Measurements from ENCODE around the gene ONECUT2.
"Not testable (repeated sequence)": the region's sequence is repeated elsewhere in the genome, so short reads cannot be mapped to it uniquely, and the experiment has no call there.

Gene ONECUT2

DNA sequence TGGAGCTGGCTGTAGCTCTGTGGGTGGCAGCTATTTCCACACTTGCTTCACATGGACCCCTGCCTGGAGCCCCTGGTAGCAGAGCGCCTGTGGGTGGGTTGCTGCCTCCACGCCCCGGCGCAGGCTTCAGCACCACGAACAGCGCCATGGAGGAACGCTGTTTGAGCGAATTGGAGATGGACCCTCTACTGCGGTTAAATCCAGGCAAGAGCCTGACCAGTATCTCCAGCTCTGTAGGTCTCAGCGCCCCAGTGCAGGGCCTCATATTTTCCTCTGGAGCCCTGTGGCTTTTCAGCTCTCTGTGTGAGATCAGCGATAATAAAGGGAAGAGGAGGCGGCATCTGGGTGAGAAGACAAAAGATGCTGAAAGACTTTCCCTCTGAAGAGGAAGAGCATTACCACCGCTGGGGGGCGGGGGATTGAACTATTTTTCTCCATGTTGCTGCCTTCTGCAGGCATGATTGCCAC is 12.0 kb downstream of the ONECUT2 start:
- no peak for DNase-seq

DNA sequence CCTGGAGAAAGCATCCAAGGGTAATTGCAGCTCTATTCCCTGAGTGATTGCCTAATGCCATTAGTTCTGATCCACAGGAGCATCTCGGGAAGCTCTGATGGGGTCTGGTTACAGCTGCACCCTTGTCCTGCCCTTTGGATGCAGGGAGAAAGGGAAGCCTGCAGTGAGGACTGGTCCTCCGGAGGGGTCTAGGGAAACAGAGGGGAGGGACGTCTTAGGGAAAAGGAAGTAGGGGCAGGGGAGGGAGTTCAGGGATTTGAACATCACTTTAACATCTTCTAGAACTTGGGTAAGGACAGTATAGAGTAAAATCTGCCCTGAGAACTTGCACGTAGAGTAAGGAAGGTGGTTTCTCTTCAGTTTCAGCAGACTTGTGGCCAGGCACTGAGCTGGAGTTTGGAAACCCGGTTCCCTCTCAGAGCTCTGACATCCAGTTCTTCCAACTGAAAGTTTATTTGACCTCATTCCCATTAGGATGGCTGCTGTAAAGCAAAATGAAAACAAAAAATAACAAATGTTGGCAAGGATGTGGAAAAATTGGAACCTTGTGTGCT is 20.5 kb downstream of the ONECUT2 start:
- no peak for DNase-seq

DNA sequence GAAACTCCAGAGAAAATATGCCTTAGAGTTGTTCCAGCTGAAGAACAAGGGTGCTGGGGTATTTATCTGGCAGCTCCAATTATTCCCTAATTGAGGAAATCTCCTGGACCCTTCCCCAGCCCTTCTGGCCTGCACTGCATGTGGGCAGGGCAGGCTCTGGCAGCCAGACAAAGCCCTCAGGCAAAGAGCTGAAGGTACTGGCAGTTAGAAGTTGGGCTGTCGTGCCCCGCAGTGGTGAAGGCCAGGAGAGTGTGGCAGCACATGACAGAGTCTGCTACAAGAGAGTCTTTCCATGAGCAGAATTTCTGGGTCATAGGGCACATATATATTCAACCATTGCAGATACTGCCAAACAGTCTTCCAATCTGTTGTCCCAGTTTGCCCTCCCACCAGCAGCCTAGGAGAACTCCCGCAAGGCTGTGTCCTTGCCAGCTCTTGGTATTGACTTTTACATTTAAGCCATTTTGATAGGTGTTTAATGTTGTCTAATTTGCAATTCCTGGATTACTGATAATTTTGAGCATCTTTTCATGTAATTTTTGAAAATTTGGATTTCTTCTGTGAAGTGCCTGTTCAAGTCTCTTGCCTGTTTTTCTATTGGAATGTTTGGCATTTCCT is 26.6 kb downstream of the ONECUT2 start:
- DNase-seq: no peak

DNA sequence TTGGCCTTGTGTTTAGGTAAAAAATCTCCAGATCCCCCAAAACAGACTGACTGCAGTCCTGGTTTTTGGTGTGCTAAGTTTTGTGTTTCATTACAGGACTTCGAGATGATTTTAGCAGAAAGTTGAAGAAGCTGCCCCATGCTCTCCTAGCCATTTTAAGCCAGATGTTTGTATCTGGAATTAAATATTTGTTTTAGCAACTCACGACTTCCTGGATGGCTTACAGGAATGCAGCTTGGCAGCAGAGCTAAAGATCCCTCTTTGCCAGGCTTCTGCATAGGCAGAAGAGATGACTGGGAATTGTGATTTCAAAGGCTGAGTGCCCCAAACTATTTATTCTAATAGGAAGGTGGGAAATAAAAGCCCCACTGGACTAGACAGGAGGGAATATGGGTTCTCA is 31.1 kb downstream of the ONECUT2 start:
- no peak for DNase-seq

GRCh38 chr18:57466745-57467409 is 31.7 kb downstream of the ONECUT2 start:
- DNase-seq: no peak

DNA sequence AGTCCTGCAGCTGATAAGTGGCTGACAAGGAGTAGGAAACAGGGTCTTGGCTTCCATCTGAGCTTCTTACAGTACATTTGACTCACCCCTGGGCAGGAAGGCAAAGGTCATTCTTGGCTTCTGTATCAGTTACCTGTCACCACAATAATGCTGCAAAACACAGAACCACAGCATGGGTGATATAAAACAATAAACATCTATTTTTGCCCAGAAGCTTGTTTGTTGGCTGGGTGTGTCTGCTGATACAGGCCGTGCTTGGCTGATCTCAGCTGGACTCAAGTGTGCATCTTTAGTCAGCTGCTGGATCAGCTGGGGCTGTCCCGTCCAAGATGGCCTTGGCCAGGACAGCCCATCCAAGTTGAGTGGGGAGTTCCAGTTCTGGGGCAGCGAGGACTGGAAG is 34.7 kb downstream of the ONECUT2 start:
- no peak for DNase-seq

DNA sequence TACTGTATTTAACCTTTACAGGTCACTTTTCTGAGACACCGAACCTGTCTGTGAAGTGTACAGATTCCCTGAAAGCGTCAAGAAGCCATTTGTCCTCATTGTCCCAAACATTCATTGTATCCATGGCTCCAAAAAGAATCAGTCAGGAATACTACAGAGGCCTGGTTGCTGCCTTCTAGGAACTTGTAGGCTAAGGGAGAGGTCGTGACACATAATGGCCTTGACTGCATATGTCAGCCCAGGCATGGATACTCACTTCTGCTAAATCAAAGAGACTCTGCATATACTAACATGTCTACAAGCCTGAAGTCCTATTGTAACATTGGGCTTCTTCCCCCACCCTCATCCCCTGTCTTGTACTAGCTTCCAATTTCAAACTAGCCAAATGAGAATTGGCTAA is 40.2 kb downstream of the ONECUT2 start:
- no peak for DNase-seq

GRCh38 chr18:57475903-57476302 is 40.7 kb downstream of the ONECUT2 start:
- DNase-seq: no peak

GRCh38 chr18:57480733-57481132 is 45.6 kb downstream of the ONECUT2 start:
- DNase-seq: no peak

GRCh38 chr18:57497372-57498294 is 62.5 kb downstream of the ONECUT2 start:
- no peak for DNase-seq

DNA sequence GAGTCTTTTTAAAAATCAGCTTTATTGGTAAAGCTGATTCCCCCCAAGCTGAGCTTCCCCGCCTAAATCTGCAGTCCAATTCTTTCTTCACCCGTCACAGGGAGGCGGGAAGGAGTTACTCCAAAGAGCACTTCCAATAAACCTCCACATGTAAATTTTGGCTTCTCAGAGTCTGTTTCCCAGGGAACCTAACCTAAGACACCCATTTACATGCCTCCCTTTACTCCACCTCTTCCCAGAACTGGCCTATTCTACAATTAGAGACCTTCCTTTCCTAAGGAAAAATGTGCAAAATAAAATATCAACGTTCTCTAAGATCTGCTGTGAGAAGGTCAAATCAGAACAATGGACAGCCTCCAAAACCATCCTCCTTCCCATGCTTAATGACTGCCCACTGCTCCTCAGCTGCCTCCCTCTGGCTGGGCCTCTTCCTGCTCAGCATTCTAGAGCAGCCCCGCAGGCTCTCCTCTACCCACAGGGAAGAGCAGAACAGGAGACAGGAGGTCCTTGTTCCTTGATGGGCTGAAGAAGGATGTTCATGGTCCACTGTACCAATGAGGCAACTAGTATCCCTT is 63.6 kb downstream of the ONECUT2 start:
- no peak for DNase-seq

GRCh38 chr18:57502624-57503023 is 67.5 kb downstream of the ONECUT2 start:
- no peak for DNase-seq

DNA sequence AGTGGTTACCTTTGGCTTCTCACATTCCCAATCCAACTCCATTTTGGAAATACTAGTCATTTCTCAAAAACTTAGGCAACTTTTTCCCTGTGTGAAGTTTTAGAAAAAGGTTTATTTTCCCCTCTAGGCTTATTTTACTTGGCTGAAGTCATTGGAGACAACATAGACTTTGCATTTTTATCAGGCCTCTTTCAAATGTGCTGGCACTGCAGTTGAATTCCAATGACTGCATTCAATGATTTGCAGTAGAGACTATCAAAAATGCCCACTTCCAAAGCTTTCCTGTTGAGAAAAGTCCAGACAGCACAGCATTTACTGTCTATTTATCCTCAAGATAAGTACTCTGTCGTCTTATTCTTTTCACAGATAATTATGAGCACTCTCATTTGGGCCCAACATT is 70.1 kb downstream of the ONECUT2 start:
- no peak for DNase-seq

DNA sequence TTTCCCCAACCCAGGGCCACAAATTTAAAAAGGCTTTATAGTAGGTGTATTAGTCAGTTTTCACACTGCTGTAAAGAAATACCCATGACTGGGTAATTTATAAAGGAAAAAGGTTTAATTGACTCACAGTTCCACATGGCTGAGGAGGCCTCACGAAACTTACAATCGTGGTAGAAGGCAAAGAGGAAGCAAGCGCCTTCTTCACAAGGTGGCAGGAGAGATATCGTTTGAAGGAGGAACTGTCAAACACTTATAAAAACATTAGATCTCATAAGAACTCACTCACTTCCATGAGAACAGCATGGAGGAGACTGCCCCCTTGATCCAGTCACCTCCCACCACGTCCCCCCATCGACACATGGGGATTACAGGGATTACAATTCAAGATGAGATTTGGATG is 80.9 kb downstream of the ONECUT2 start:
- no peak for DNase-seq

GRCh38 chr18:57518533-57518932 is 83.4 kb downstream of the ONECUT2 start:
- no peak for DNase-seq

DNA sequence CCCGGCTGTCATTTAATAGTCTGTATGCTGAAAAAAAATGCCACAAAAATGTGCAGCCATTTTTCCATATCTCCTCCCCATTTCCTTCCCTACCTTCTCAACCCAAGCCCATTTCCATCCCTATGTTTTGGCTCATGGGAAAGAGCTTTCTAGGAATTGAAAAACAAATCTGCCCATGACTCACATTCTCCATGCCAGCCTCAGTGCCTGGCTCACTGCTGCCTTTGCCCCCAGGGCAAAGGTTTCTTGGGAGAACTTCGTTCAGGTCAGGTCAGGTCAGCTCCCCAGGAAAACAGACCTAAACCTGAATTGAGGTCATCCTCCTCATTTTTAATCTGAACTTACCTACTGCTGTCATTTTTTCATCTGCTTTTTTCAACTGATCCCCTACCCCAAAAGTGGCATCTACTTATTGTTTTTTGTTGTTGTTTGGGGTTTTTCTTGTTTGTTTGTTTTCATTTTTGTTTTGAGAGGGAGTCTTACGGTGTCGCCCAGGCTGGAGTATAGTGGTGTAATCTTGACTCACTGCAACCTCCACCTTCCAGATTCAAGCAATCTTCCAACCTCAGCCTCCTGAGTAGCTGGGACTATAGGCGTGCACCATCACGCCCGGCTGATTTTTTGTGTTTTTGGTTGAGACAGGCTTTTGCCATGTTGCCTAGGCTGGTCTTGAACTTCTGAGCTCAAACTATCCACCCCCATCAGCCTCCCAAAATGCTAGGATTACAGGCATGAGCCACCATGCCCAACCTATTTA is 84.7 kb downstream of the ONECUT2 start:
- no peak for DNase-seq

DNA sequence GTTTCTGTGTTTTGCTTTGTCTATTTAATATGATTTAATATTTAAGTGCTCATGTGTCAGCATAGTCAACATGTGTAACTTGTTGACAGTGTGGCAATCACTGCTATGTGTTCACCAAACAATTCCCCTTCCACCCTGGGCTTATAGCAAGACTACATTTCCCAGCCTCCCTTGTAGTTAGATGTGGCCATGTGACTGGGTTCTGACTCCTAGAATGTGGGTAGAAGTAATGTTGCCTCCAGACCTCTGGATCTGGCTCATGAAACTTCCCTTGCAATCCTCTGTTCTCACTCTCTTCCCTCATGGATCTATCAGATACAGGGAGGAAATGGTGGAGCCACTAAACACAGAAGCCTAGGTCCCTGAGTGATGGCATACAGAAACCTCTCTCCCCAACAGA is 87.2 kb downstream of the ONECUT2 start:
- not testable (repeated sequence) for DNase-seq

DNA sequence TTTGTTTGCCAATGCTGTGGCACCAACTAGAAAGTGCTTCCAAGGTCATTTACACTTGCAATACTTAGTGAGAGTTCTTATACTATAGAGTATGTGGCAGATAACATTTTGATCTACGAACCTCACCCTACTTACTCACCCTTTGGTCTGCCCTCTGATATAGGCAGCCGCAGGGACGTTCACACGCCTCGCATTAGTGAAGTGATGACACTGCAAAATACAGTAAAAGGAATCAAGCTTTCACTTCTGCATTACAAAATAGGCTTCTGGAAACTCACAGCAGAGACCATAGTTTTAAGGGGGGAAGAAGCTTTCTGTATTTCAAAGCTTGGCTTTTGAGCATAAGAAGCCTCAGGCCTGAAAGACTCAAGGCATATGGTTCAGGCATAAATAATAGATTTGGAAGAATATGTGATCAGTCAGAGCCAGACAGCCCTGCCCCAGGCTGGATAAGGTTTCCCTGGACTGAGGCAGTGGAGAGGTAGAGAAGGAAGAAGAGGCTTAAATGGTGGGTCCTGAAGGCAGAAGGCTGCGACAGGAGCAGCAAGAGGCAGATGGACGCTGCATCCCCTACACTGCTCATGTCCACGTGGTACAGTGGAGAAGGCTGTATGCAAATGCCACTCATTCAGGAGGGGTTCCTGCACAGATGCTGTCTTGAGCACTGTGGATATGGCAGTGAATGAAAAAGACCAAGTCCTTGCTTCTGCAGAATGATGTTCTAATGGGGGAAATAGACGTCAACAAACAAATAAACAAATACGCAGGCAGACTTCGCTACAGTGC is 88.2 kb downstream of the ONECUT2 start:
- no peak for DNase-seq

DNA sequence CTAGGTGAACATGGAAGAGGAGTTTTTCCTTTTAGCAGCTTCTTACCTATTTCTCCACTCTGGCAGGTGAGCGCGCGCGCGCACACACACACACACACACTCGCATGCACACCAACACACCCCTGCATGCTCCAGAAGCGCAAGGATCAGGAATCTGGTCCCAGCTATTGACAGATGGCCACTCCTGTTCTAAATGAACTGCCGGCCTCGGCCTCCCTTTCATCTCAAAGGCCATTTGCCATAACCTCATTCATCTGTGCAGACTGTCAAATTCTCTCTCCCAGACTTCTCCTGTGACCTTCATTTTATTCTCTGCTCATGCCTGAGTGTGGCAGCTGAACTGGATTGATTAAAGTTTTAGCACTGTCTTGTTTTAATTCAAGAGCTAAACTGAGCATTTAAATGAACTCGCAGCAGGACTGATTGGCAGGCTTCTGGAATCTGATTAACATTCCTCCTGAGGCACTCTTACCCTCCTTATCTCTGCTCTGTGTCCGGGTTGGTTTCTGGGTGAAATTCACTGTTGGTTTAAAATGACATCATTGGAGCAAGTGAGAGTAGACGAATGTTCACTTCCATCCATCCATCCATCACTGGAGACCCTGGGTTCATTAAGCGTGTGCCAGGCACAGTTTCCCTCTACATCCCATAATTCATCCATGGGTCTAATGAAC is 92.5 kb downstream of the ONECUT2 start:
- DNase-seq: no peak

DNA sequence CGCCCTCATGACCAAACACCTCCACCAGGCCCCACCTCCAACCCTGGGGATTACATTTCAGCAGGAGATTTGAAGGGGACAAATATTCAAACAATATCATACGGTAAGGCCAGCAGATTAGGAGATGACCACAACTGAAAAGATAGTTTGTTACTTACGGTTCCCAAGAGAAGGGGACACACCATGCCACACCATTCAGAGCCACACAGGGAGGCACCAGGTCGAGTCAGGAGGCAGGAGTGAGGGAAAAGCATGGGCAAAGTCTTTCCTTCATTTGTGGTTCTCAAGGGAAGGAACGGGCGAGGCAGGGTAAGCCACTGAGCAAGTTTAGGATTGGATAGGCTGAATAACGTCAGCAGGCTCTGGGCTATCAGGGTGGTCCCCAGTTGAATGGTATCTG is 94.0 kb downstream of the ONECUT2 start:
- DNase-seq: no peak
